ENCODE measurements around the gene ELMO3.

Gene ELMO3

DNA sequence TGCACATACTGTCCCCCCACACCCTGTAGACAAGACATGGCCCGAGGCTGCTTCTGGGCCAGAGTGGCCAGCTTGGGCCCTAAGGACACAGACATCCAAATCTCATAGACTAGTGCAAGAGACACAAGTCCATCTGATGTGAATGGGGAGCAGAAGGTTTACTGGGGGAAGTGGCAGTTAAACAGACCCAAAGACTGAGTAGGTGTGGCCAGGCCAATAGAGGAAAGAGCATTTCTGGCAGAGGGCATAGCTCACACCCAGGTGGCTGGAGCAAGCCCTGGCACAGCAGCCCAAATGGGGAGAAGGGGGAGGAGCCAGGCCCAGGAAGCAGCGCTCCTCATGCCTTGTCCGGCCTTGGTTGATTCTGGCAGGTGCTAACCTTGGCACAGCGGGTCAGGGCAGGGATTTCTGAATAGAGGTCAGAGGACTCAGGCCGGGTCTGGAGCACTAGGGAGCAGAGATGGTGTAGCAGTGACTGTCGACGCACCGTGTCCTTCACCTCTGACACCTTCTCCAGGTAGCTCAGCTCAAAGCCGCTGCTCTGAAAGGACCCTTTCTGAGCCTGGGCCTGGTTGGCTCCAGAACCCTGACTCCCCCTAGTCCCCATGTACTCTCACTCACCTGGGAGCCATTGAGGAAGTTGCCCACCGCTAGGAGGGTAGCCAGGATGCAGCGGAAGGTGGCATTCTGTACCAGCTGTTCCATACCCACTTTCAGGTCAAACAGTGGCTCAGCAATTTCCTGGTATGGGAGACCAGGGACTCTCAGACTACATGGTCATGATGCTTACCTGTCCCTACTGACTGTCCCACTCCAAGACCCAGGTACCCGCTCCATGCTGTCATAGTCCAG, 32.1 kb downstream of the ELMO3 start:
- peaks cover 2% of the 10 kb centered on the region; the same call in 1 of the 2 replicates for H4K20me1 ChIP-seq (ENCODE audit: control insufficient read depth, insufficient read depth, low read depth, low read length)
- H3K9me3 ChIP-seq (ENCODE audit: control insufficient read depth, insufficient read depth, low read length), result no peaks in the 10 kb centered on the region
- H3K36me3 ChIP-seq (ENCODE audit: control insufficient read depth, low read length), result peaks cover 41% of the 10 kb centered on the region
- no peak overlapping the region for H3K27ac ChIP-seq (ENCODE audit: low read depth, low read length)
- peaks cover 16% of the 10 kb centered on the region for H3K4me1 ChIP-seq (ENCODE audit: control insufficient read depth, low read length)
- TF ChIP-seq CTCF (IDR thresholded peaks at IDR 0.05; ENCODE audit: low read depth, low read length, poor library complexity, severe bottlenecking) (no peak), EZH2phosphoT487 (IDR thresholded peaks at IDR 0.05; ENCODE audit: borderline replicate concordance, low read length) (no peak)
- H3K4me3 ChIP-seq (ENCODE audit: low read length), result no peak overlapping the region
- H3K27me3 ChIP-seq (ENCODE audit: control insufficient read depth, low read length), result no peaks in the 10 kb centered on the region
- no peaks in the 10 kb centered on the region for H3F3A ChIP-seq (ENCODE audit: control insufficient read depth, insufficient read depth)
- no peak overlapping the region for H3K4me2 ChIP-seq (ENCODE audit: low read length)
- H3K9me2 ChIP-seq (replicated peaks; ENCODE audit: control insufficient read depth, low read length), result no peaks in the 10 kb centered on the region
- peaks cover 21% of the 10 kb centered on the region for H3K79me2 ChIP-seq (ENCODE audit: control insufficient read depth, low read length)

GRCh38 chr16:67233596-67233995, 34.7 kb downstream of the ELMO3 start:
- Histone ChIP-seq H3K9me2 (replicated peaks; ENCODE audit: control insufficient read depth, low read length) (no peaks in the 10 kb centered on the region), H3K4me1 (ENCODE audit: control insufficient read depth, low read length) (peaks cover 5% of the 10 kb centered on the region), H4K20me1 (ENCODE audit: control insufficient read depth, insufficient read depth, low read depth, low read length) (peaks cover 5% of the 10 kb centered on the region; the same call in 1 of the 2 replicates), H3K36me3 (ENCODE audit: control insufficient read depth, low read length) (peaks cover 43% of the 10 kb centered on the region), H3K79me2 (ENCODE audit: control insufficient read depth, low read length) (no peaks in the 10 kb centered on the region; the same call in 1 of the 2 replicates), H3K27me3 (ENCODE audit: control insufficient read depth, low read length) (no peaks in the 10 kb centered on the region), H3K9me3 (ENCODE audit: control insufficient read depth, insufficient read depth, low read length) (no peaks in the 10 kb centered on the region), H3F3A (ENCODE audit: control insufficient read depth, insufficient read depth) (no peaks in the 10 kb centered on the region), H3K27ac (ENCODE audit: low read depth, low read length) (no peak overlapping the region), H3K4me2 (ENCODE audit: low read length) (no peak overlapping the region), H3K4me3 (ENCODE audit: low read length) (no peak overlapping the region)
- TF ChIP-seq EZH2phosphoT487 (IDR thresholded peaks at IDR 0.05; ENCODE audit: borderline replicate concordance, low read length), result no peak
- no peak for TF ChIP-seq CTCF (IDR thresholded peaks at IDR 0.05; ENCODE audit: low read depth, low read length, poor library complexity, severe bottlenecking)

GRCh38 chr16:67234180-67234597, 35.3 kb downstream of the ELMO3 start:
- H3K36me3 ChIP-seq (ENCODE audit: control insufficient read depth, low read length), result peaks cover 37% of the 10 kb centered on the region
- H3K9me3 ChIP-seq (ENCODE audit: control insufficient read depth, insufficient read depth, low read length), result no peaks in the 10 kb centered on the region
- no peak overlapping the region for H3K27ac ChIP-seq (ENCODE audit: low read depth, low read length)
- H3K4me3 ChIP-seq (ENCODE audit: low read length), result no peak overlapping the region
- H4K20me1 ChIP-seq (ENCODE audit: control insufficient read depth, insufficient read depth, low read depth, low read length), result peaks cover 5% of the 10 kb centered on the region; the same call in 1 of the 2 replicates
- no peak overlapping the region for H3K4me2 ChIP-seq (ENCODE audit: low read length)
- no peaks in the 10 kb centered on the region for H3K9me2 ChIP-seq (replicated peaks; ENCODE audit: control insufficient read depth, low read length)
- no peak for TF ChIP-seq CTCF (IDR thresholded peaks at IDR 0.05; ENCODE audit: low read depth, low read length, poor library complexity, severe bottlenecking)
- no peak for TF ChIP-seq EZH2phosphoT487 (IDR thresholded peaks at IDR 0.05; ENCODE audit: borderline replicate concordance, low read length)
- H3F3A ChIP-seq (ENCODE audit: control insufficient read depth, insufficient read depth), result no peaks in the 10 kb centered on the region
- H3K27me3 ChIP-seq (ENCODE audit: control insufficient read depth, low read length), result no peaks in the 10 kb centered on the region
- H3K79me2 ChIP-seq (ENCODE audit: control insufficient read depth, low read length), result no peaks in the 10 kb centered on the region
- H3K4me1 ChIP-seq (ENCODE audit: control insufficient read depth, low read length), result peaks cover 5% of the 10 kb centered on the region
